Stimulated activated naive CD8-positive, alpha-beta T cell treated with anti-CD3 and anti-CD28 coated beads, Interleukin-15, Interleukin-2, amounts not matched to agents 100 U/mL and 50 U/mL, for 24 hours (primary cell): ENCODE results near the gene ITPA.

Experiments
- ATAC-seq: fragments of 150-1000 bp; cut with Tn5 transposase; one replicate; pipeline ENCODE4 v1.10.0; 2021
- DNase-seq: peaks from one replicate; pipeline ENCODE4 v3.0.0; 2021

The ITPA gene

DNA sequence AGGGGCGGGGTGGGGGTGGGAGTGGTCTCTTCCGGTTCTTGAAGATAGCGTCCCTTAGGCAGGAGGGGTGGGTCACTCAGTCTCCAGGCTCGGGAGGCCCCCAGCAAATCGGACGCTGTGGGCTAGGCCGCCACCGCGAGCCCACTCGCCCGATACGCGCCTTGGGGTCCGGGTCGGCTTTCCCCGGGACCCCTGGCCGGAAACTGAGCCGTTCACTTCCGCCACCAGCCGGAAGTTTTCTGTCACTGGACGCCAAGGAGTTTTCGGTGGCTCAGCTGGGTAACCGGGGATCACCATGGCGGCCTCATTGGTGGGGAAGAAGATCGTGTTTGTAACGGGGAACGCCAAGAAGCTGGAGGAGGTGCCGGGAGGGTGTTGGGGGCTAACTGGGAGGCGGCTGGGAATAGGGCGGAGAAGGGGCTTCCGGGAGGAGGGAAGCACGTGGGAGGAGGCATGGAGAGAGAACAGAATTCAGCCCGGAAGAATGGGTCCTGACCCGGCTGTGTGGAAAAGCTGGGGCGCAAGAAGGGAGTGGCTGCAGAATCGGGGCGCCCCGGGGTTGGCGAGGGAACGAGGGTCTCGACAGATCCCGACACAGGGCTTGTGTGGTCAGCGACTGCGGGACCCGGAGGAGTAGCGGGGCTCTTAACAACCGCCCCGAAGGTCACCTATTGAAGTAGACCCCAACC is at the start of gene ITPA:
Gene ITPA, plus strand, starts transcription at position 242 of the 689 bp plus-strand sequence. Its CDS starts 54 bp downstream, at position 296.
- DNase-seq: peak; percentile 74
- ATAC-seq: peak; percentile 65

GRCh38 chr20:3160418-3160817 is 48.9 kb upstream of the ITPA start:
- DNase-seq (no peak), ATAC-seq (no peak)

DNA sequence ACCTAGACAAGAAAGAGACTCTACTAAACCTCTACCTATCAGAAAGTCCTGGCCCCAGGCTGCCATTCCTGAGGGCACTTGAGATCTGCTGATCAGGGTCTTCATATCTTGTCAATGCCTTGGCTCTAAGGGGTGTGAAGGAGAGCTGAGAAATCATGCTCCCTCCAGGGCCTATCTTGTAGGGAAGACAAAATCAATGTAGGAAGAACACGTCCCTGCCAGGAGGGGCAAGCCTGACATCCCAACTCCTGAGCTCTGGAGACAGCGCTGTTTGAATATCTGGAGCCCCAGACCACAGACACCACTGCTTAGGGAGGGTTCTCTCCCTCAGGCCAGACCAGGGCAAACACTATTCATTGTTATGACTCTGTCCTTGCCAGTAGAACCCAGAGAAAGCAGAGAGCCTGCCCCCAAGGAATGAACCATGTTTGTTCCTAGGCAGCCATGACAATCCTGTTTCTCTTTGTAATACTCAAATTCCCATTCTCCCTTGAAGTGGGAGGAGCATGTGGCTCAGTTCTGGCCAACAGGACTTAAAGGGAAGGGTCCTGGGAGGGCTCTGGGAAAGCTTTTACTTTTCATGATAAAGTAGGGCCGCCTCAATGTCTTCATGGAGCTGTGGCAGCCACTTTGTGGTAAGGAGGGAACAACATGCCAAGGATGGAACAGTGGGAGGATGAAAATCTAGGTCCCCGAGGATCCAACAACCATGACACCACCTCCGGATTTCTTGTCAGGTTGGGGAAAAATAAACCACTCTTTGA is 47.8 kb upstream of the ITPA start:
- DNase-seq (no peak), ATAC-seq (no peak)

DNA sequence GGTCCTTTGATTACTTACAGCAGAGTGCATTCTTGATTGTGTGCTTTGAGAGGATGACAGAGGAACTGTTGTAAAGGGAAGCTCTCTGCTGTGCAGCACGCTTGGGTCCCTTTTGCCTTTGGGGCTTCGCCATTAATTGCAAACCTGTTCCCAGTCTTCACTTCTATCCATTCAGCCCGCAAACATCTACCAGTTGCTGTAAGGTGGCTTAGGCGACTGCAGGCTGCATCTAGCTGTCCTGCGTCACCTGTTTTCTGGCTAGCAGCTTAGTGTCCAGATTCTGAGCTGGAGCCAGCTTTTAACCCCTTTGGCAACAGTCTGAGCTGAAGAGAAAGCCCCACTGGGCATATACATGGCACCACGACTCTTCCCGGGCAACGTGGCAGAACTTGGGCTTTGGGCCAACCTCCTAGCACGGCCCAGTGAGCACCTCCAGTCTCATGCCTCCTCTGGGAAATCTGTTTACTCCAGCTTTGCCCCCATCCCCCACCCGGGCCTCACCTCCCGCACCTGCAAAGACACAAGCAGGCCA is 47.2 kb upstream of the ITPA start:
- no peak for ATAC-seq
- DNase-seq: no peak

DNA sequence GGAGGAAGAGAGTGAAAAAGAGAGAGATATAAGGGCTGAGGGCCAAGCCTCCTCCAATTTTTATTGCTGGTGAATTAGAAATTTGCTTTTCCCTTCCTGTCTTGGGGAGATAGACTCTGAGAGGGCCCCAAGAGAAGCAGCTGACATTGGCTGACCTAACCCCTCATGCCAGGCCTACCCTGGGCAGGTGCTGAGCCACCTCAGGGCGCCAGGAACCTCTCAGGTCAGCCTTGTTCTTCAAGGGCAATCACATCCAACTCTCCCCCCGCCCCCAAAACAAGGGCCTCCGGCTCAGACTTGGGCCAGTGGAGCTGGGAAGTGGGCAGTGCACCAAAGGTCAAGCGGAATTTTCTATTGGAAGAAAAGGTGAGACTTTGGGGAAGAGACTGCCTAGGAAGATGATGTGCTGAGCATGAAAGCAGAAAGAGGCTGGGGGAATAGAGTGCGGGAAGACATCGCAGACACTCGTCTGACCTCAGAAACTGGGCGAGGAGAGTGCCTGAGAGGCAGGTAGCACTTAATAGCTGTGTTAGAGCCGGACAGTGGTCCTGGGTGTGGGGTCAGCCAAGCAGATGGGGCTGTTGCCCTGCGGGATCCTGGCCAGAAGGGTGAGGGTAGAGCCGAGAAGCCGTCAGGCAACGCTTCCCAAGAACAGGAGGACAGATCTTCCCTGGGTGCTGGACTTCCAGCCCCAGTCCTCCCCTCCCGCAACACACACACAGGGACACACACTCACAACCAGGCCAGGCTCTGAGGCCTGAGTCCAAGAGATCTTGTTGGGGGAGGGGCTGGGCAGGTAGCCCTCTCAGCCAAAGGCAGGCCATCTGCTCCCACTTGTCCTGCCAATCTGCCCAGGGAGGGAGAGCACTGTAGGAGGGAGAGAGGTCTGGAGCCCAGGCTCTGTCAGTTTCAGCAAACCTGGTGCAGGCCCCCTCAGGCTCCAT is 45.9 kb upstream of the ITPA start:
- no peak for DNase-seq
- no peak for ATAC-seq

- DNase-seq (no peak), ATAC-seq (no peak)
Observed at GRCh38 chr20:3164043-3164762, 45.1 kb upstream of the ITPA start.

GRCh38 chr20:3164763-3165410 is 44.4 kb upstream of the ITPA start:
- ATAC-seq (no peak), DNase-seq (no peak)

- ATAC-seq (no peak), DNase-seq (no peak)
Observed at GRCh38 chr20:3165473-3166337, 43.6 kb upstream of the ITPA start.

DNA sequence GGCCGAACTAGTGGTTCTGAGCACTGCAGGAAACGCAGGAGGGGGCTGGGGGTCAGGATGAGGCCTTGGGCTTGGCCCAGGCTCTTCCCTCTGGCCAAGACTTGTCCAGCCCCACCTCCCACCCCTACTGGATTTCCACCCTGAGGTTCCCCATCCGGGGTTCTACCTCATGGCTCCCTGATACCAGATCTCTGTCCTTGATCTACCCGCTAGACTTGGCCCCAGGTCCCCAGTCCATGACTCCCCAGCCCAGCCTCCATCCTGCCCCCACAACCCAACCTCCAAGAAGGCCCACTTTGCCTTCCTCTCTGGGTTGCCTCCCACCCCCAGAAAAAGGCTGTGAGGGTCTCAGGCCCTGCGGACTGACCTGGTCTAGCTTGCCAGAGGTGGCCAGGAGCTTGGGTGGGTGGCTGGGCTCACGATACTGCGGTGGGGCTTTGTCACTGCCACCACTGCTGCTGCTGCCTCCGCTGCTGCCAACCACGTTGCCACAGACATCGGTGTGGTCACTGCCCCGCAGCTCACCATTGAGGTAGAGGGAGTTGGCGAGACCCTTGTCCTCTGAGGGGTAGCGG is 42.9 kb upstream of the ITPA start:
- no peak for DNase-seq

GRCh38 chr20:3166913-3167342 is 42.4 kb upstream of the ITPA start:
- no peak for DNase-seq
- ATAC-seq: no peak

More for the DNA sequence above, 42.9 kb upstream of the ITPA start:
- ATAC-seq: no peak

GRCh38 chr20:3167738-3168078 is 41.6 kb upstream of the ITPA start:
- DNase-seq: no peak
- no peak for ATAC-seq

- DNase-seq (no peak), ATAC-seq (no peak)
Observed at GRCh38 chr20:3168079-3168828, 41.0 kb upstream of the ITPA start.

DNA sequence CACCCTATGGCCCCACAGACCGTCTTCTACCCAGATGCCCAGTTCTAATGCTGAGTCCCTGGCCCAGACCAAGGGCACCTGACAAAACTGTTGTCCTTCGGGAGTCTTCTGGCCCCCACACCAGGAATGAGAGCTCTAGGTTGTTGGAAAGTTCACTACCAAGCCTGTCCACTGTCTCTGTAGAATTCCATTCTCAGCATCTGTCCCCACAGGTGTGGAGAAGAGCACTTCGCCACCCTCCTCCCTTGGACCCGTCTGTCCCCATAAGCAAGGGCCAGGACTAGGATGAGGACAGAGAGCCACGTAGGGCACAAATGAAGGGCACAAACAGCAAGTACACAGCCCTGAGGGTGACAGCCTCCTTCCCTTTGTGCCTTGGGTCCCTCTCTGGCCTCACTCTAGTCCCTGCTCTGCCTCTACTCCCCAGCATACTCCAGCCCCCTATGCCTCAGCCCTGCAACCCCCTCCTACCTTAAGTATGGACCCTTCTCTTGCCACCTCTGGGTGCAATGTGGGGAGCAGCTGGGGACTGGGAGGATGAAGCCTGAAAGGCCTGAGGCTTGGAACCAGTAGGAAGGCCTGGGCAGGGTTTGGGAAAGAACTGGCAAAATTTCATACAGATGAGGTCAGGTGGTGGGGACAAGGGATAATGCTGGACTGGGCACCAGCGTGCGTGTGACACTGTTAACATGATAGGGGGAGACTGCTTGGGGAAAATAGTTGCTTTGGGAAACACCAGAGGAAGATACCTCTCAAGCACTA is 40.3 kb upstream of the ITPA start:
- DNase-seq (no peak), ATAC-seq (no peak)

- no peak for DNase-seq
- no peak for ATAC-seq
Observed at GRCh38 chr20:3171391-3172125, 37.7 kb upstream of the ITPA start.

DNA sequence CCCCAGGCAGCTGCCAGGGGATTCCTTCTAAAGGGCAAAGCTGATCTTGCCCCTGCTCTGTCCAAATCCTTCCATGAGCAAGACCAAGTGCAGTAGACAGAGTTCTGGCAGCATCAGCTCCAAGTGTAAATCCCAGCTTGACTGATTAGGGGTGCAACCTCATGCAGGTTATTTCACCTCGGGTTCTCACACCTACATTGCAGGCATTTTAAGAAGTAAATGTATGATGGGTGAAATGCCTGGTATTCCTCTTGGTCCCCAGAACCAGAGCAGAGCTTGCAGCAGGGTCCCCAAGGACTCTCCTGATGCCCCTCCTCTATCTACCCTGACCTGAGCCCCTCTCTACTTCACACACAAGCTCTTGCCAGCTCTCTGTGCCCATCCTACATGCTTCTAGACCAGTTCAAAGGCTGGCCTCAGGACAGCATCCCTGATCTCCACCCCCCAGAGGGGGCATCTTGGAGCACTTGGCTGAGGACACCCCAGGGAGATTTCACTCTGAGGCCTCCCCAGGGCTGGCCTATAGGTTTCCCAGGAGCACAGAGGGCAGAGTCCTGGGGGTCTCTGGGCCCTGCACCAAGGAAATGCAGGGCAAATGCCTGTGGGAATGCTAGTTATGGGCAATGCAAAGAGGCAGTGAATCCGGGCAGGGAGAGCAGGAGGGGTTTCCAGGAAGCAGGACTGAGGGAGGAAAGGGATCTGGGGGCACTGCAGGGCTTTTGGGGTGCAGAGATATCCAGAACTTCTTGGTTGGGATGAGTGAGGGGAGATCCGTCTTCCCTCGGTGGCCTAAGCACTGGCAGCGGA is 37.0 kb upstream of the ITPA start:
- ATAC-seq: no peak
- DNase-seq: no peak

- DNase-seq (peak; percentile 83), ATAC-seq (peak; percentile 75)
Observed at GRCh38 chr20:3172933-3173609, 36.2 kb upstream of the ITPA start, which contains the start of gene LZTS3. Gene LZTS3 (minus strand): TSS chr20:3173549. CDS start chr20:3167163, 6,386 bp downstream.
